GM19035 (cell line): ENCODE measurements around the gene ALG9.

ENCODE experiments used
- ATAC-seq: cut with Tn5 transposase; IDR thresholded peaks from one replicate; pipeline ENCODE4 v1.9.1; 2021; ENCODE audit not compliant: unreplicated experiment

The ALG9 gene

GRCh38 chr11:111836721-111837120 is 34.7 kb downstream of the ALG9 start:
- no peak for ATAC-seq

GRCh38 chr11:111836162-111836561 is 35.2 kb downstream of the ALG9 start:
- ATAC-seq, result no peak

GRCh38 chr11:111835665-111836064 is 35.7 kb downstream of the ALG9 start:
- ATAC-seq, result no peak

GRCh38 chr11:111834432-111835163 is 36.8 kb downstream of the ALG9 start:
- no peak for ATAC-seq

- ATAC-seq, result no peak
Observed at GRCh38 chr11:111833524-111833923, 37.9 kb downstream of the ALG9 start.

- ATAC-seq, result peak; percentile 75
Observed at GRCh38 chr11:111829185-111829968, 42.0 kb downstream of the ALG9 start.

- no peak for ATAC-seq
Observed at GRCh38 chr11:111826322-111826950, 44.9 kb downstream of the ALG9 start.

GRCh38 chr11:111823629-111824028 is 47.8 kb downstream of the ALG9 start:
- no peak for ATAC-seq

- no peak for ATAC-seq
Observed at GRCh38 chr11:111823131-111823530, 48.2 kb downstream of the ALG9 start.

GRCh38 chr11:111819829-111820237 is 51.5 kb downstream of the ALG9 start:
- ATAC-seq, result no peak

- no peak for ATAC-seq
Observed at GRCh38 chr11:111819161-111819828, 52.1 kb downstream of the ALG9 start.

GRCh38 chr11:111815489-111815888 is 55.9 kb downstream of the ALG9 start:
- no peak for ATAC-seq

GRCh38 chr11:111814557-111815320 is 56.6 kb downstream of the ALG9 start:
- ATAC-seq, result no peak

GRCh38 chr11:111814106-111814505 is 57.3 kb downstream of the ALG9 start:
- no peak for ATAC-seq

GRCh38 chr11:111812211-111812610 is 59.2 kb downstream of the ALG9 start:
- ATAC-seq, result no peak

- ATAC-seq, result no peak
Observed at GRCh38 chr11:111811445-111811844, 59.9 kb downstream of the ALG9 start.

GRCh38 chr11:111808834-111809233 is 62.5 kb downstream of the ALG9 start:
- ATAC-seq, result no peak

GRCh38 chr11:111808063-111808588 is 63.3 kb downstream of the ALG9 start:
- ATAC-seq, result no peak

- ATAC-seq, result no peak
Observed at GRCh38 chr11:111807076-111807475, 64.3 kb downstream of the ALG9 start.

- ATAC-seq, result no peak
Observed at GRCh38 chr11:111801135-111801534, 70.2 kb downstream of the ALG9 start.
